ENCODE data around the gene RASEF.

DNA sequence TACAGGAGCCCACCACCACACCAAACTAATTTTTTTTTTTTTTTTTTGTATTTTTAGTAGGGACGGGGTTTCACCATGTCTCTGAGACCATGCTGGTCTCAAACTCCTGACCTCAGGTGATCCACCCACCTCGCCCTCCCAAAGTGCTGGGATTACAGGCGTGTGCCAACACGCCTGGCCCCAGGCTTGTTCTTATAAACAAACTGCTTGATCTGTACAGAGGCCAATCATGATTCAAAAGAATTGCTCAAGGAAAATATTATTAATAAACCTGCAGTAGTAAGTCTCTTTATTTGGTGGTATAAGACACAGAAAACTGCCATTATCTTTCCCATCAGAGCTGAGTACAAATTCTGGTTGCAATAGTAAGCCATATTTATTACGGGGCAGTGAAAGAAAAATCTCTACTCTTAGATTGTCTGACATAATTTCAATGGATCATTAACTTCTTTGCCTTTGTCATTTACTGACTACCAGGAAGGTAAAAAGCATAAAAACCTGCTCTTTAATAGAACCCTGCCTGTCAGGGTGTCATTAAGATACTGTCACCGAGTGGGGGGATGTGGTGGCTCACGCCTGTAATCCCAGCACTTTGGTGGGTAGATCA, 33.3 kb downstream of the RASEF start:
- TF ChIP-seq, protein P1, sequence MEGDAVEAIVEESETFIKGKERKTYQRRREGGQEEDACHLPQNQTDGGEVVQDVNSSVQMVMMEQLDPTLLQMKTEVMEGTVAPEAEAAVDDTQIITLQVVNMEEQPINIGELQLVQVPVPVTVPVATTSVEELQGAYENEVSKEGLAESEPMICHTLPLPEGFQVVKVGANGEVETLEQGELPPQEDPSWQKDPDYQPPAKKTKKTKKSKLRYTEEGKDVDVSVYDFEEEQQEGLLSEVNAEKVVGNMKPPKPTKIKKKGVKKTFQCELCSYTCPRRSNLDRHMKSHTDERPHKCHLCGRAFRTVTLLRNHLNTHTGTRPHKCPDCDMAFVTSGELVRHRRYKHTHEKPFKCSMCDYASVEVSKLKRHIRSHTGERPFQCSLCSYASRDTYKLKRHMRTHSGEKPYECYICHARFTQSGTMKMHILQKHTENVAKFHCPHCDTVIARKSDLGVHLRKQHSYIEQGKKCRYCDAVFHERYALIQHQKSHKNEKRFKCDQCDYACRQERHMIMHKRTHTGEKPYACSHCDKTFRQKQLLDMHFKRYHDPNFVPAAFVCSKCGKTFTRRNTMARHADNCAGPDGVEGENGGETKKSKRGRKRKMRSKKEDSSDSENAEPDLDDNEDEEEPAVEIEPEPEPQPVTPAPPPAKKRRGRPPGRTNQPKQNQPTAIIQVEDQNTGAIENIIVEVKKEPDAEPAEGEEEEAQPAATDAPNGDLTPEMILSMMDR (IDR thresholded peaks at IDR 0.05; ENCODE audit: borderline replicate concordance, extremely low read depth, low read length, poor library complexity, severe bottlenecking) = no peak
- TF ChIP-seq EZH2 (IDR thresholded peaks at IDR 0.05; ENCODE audit: borderline replicate concordance, low read depth, low read length, severe bottlenecking) = no peak
